ENCODE data around the gene CD302.
"Not testable (repeated sequence)": the region's sequence is repeated elsewhere in the genome, so short reads cannot be mapped to it uniquely, and the experiment has no call there.

Gene CD302

GRCh38 chr2:159792599-159792998 lies 5.4 kb downstream of the CD302 start:
- no peak for DNase-seq

GRCh38 chr2:159792036-159792435 lies 6.0 kb downstream of the CD302 start:
- no peak for DNase-seq

DNA sequence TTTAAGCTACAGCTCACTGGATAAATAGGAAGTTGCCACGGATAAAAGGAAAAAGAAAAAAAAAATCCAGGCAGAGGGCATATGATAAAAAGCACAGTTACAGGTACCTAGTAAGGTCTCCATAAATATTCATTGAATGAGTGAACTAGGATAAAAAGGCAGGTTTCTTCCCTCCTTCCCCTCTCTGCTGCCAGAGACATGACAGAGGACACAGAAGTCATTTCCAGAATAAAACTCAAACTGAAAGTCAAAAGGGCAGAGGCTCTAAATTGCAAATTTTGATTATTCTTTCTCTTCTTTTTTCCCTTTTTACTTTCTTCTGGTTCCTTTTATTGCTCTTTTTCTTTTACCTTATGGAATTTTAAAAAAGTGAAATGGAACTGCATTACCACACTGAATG lies 7.7 kb downstream of the CD302 start:
- no peak for DNase-seq

GRCh38 chr2:159788253-159788652 lies 9.8 kb downstream of the CD302 start:
- no peak for DNase-seq

- DNase-seq, result not testable (repeated sequence)
Observed at GRCh38 chr2:159787647-159788046, 10.4 kb downstream of the CD302 start.

DNA sequence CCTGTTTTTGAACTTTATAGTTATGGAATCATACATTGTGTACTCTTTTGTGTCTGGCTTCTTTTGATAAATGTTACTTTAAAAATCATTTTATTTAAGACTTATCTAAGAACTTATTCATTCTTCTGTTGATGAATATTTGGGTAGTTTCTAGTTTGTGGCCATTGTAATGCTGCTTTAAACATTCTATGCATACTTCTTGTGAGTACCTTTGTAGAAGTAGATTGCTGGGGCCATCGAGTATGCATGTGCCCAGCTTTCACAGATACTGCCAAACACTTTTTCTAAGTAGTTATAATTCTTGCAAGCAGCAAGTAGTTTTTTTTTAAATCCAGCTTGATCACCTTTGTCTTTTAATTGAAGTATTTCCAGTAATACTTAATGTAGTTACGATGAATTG lies 11.1 kb downstream of the CD302 start:
- no peak for DNase-seq

GRCh38 chr2:159785195-159785594 lies 12.8 kb downstream of the CD302 start:
- DNase-seq, result no peak

DNA sequence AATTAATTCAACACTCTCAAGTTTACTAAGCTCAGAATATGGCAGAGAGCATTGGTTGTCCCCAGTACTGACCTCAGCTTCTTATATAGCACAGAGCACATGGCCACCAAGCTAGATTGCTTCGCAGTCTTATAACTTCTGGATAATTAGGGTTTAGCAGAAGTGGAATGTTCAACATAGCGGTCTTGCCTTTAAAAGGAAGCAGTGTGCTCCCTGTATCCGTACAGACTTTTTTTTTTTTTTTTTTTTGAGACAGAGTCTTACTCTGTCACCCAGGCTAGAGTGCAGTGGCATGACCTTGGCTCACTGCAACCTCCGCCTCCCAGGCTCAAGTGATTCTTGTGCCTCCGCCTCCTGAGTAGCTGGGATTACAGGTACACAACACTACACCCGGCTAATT lies 13.3 kb downstream of the CD302 start:
- not testable (repeated sequence) for DNase-seq

DNA sequence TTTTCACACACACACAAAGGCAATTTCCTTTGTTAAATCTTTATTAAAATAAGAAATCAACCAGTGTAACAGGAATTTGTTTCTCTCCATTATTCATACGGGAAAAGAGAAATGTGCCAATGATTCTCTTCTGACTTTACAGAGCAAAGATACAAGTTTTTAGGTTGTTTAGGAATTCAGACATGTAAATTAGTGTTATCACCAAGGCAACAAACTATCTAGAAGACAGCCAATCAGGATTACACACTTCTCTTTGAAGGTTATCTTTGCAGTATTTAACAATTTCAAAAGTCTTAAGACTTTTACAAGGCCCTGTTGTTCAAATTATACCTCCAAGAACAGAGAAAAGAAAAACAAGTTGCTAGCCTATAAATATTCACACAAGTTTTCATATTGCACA lies 14.5 kb downstream of the CD302 start:
- no peak for DNase-seq

DNA sequence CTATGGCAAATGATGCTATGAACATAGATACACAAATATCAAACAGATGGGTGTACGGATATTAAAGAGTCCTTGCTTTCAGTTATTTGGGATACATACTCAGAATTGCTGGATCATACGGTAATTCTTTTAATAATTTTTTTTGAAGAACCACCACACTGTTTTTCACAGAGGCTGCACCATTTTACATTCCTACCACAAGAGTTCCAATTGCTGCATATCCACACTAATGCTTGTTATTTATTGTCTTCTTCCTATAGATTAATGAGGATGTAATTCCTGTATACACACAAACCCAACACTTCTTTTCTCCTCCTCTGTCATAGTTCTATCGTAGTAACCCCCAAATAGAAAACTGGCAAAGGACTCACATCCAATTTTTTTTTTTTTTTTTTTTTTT lies 21.7 kb downstream of the CD302 start:
- no peak for DNase-seq

DNA sequence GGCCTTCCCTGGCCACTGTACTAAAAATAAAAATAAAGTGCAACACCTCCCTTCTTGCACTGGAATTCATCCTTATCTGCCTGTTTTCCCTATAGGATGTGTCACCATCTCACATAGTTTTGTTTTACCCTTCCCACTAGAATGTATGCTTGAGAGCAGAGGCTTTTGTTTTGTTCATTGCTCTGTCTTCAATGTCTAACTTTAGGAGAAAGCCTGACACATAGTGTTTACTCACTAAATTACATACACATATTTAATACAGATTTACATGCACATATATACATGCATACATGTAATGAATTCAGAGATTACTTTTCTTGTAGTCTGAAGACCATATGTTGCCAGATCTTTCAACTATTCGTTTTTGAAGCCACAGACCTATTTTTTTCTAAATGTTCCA lies 23.0 kb downstream of the CD302 start:
- no peak for DNase-seq

DNA sequence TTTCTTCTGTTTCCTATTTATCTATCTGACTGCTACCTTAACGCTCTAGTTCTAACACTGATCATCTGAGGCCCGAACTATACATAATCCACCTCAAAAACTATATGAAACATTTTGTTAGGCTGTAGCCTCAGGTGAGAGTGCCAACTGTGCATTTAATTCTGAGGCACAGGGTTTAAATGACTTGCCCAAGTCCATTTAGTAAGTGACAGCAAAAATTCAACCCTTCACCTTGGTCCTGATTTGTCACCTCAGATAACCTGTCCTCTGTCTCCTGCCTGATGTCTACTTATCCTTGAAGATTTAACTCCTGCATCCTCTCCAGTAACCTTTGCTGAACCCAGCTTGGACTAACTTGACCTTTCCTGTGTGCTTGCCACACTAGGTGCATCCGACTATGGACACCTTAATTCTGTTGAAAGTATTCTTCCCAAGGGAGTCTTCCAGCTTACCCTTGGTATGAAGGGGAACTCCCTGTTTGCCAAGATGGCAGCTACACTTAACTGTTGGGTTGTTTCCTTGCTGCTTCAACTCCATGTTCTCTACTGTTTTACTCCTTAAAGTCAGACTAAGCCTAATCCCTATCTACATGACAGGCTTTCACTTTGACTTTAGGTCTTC lies 23.5 kb downstream of the CD302 start:
- no peak for DNase-seq

- no peak for DNase-seq
Observed at GRCh38 chr2:159773886-159774285, 24.1 kb downstream of the CD302 start.

DNA sequence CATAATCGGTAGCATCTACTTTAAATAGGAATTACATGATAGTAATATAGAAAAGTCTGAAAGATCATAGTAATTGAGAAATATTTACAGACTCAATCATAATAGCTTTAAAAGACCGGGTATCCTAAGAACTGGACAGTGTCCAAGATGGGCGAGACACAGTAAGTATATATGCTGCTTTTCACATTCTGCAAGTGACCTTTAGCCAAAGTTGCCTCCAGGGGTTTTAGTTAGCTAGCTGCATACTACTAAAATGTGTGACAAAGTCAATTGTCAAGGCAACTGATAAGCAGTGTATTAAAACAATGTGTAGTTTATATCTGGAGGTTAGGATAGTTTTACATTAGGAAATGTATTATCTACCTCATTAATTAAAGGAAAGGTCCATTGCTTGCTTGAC lies 24.6 kb downstream of the CD302 start:
- no peak for DNase-seq

- no peak for DNase-seq
Observed at GRCh38 chr2:159769147-159769546, 28.9 kb downstream of the CD302 start.

DNA sequence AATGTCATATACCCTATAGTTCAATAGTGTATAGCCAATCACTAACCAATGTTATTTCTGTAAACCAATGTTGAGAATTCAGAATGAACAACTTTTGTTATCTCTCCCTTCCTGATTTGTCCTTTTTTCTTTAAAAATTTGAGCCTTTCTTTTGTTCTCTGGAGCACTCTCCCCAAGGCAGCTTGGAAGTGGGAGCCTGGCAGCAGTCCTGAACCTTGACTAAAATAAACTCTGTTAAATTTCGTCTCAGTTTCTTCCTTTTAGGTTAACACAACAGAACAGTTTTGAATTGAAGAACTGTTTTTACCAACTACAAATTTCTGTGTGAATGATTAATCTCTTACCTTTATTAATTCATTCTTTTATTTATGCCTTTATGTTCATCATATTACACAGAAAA lies 35.9 kb downstream of the CD302 start:
- no peak for DNase-seq

DNA sequence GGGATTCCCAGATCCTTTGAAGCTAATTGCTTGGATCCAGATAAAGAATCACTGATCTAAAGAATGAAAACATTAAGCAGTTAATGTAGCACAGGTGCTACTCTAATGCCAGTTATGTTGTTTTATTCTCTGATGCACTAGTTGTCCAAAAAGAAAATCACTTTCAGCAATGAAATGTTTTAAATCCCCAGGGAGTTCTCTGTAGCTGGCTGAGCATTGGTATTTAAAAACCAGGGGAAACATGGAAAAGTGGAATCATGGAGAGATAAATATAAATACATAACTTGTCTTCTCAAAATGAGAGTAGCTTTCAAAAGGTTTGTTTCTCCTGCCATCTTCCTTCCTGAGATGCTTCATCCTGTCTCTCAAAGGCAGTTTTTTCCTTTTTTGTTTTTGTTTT lies 37.7 kb downstream of the CD302 start:
- no peak for DNase-seq

- no peak for DNase-seq
Observed at GRCh38 chr2:159759577-159759976, 38.4 kb downstream of the CD302 start.

- DNase-seq, result no peak
Observed at GRCh38 chr2:159758686-159759085, 39.3 kb downstream of the CD302 start.

- no peak for DNase-seq
Observed at GRCh38 chr2:159758239-159758638, 39.8 kb downstream of the CD302 start.

DNA sequence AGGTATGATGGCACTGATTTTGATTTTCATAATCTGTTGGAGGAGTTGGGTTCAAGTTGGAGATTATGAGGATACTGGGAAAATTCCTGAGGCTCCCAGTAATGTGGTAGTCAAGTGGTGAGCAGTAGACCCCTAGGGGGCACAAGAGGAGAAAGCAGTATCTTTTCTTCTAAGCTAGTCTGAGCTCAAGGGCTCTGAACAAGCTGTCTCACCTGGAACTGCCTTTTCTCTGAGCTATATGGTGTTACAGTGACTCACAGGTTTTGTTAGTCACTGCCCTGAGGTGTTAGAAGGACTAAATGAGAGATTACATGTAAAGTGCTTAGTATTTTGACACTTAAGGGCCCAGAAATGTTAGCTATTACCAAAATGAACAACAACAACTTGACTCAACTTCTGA lies 42.2 kb downstream of the CD302 start:
- DNase-seq, result no peak

- DNase-seq, result no peak
Observed at GRCh38 chr2:159755014-159755413, 43.0 kb downstream of the CD302 start.

- DNase-seq, result no peak
Observed at GRCh38 chr2:159753797-159754196, 44.2 kb downstream of the CD302 start.

GRCh38 chr2:159750873-159751272 lies 47.1 kb downstream of the CD302 start:
- no peak for DNase-seq

DNA sequence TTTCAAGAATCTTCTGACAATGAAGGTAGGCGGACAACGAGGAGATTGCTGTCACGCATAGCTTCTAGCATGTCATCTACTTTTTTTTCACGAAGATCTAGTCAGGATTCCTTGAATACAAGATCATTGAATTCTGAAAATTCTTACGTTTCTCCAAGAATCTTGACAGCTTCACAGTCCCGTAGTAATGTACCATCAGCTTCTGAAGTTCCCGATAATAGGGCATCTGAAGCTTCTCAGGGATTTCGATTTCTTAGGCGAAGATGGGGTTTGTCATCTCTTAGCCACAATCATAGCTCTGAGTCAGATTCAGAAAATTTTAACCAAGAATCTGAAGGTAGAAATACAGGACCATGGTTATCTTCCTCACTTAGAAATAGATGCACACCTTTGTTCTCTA lies 49.9 kb downstream of the CD302 start:
- no peak for DNase-seq

- not testable (repeated sequence) for DNase-seq
Observed at GRCh38 chr2:159745237-159745636, 52.8 kb downstream of the CD302 start.
